DND-41 (cell line): ENCODE measurements around the gene FGF14.

ENCODE experiments used
- ATAC-seq: fragments of 200-7000 bp; cut with Tn5 transposase; 3 replicates; pipeline ENCODE4 v1.9.1; 2021; ENCODE audit warnings: low read depth; ENCODE audit not compliant: insufficient read depth
- DNase-seq: peaks from one replicate; pipeline ENCODE4 v3.0.0-alpha.2; 2020
- H2AFZ ChIP-seq: 2 replicates; pipeline ENCODE4 v1.6.0; 2012; ENCODE audit warnings: low read depth, low read length
- H3K27ac ChIP-seq: 2 replicates; pipeline ENCODE4 v1.5.1; 2012; ENCODE audit warnings: low read length, inconsistent platforms
- H3K27me3 ChIP-seq: fragments of 200-600 bp; sonication (generic); 2 replicates; pipeline ENCODE4 v1.6.0; 2012; ENCODE audit warnings: low read length, mild to moderate bottlenecking, inconsistent platforms; ENCODE audit not compliant: insufficient read depth, poor library complexity
- H3K36me3 ChIP-seq: 2 replicates; pipeline ENCODE4 v1.5.1; 2012; ENCODE audit warnings: low read length, inconsistent platforms; ENCODE audit not compliant: insufficient read depth
- H3K4me1 ChIP-seq: 2 replicates; pipeline ENCODE4 v1.5.1; 2012; ENCODE audit warnings: mild to moderate bottlenecking, low read length; ENCODE audit not compliant: insufficient read depth
- H3K4me2 ChIP-seq: 2 replicates; pipeline ENCODE4 v1.6.0; 2012; ENCODE audit warnings: mild to moderate bottlenecking, moderate library complexity, low read length, inconsistent platforms; ENCODE audit not compliant: insufficient read depth
- H3K4me3 ChIP-seq, 2 experiments: fragments of 200-600 bp in 1 of 2; shearing (Covaris generic) in 1 of 2; 2 replicates each; pipeline ENCODE4 v1.5.1; 2012 to 2016; ENCODE audit warnings: inconsistent platforms in 2 of 2, low read length in 2 of 2, mild to moderate bottlenecking in 2 of 2, low read depth in 1 of 2, moderate library complexity in 1 of 2
- H3K79me2 ChIP-seq: 2 replicates; pipeline ENCODE4 v1.6.0; 2012; ENCODE audit warnings: low read length, inconsistent platforms; ENCODE audit not compliant: insufficient read depth
- H3K9ac ChIP-seq: 2 replicates; pipeline ENCODE4 v1.6.0; 2012; ENCODE audit warnings: low read depth, mild to moderate bottlenecking, inconsistent platforms, low read length, moderate library complexity
- H3K9me3 ChIP-seq: 2 replicates; pipeline ENCODE4 v1.5.1; 2012; ENCODE audit warnings: low read length, moderate library complexity, mild to moderate bottlenecking, inconsistent platforms; ENCODE audit not compliant: insufficient read depth, severe bottlenecking
- H4K20me1 ChIP-seq: 2 replicates; pipeline ENCODE4 v1.6.0; 2012; ENCODE audit warnings: low read length; ENCODE audit not compliant: insufficient read depth
- EZH2 ChIP-seq: IDR thresholded peaks from 3 replicates; pipeline ENCODE4 v1.6.1; 2012; ENCODE audit warnings: borderline replicate concordance, low read depth, mild to moderate bottlenecking, moderate library complexity, low read length, inconsistent platforms; ENCODE audit not compliant: severe bottlenecking
- TF ChIP-seq, protein P1 (sequence below): IDR thresholded peaks from 2 replicates; pipeline ENCODE4 v1.5.1; 2012; ENCODE audit warnings: borderline replicate concordance, low read length, moderate library complexity, mild to moderate bottlenecking; ENCODE audit not compliant: poor library complexity, severe bottlenecking; ENCODE audit errors: extremely low read depth

Gene FGF14

DNA sequence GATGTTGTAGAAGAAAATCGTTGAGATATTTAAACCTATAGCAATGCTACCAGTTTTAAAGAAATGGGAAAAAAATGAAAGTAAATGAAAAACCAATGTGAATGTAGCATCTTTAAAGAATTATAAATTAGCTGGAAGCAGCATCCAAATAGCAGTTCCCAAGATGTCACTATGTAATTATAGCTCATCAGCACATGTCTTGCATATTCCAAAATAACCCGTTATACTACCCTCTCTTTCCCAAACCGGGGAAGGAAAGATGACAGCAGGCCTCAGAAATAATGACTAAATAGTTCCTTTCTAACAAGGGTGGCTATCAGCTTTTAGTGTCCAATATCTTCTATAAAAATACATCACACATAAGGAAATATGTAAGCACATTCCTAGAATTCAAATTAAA lies 140.5 kb downstream of the FGF14 start:
- ATAC-seq (no peak), DNase-seq (no peak)
- Histone ChIP-seq H3K4me3 (no peak overlapping the region), H3K4me2 (no peak overlapping the region), H4K20me1 (no peaks in the 10 kb centered on the region), H2AFZ (no peak overlapping the region), H3K4me1 (no peaks in the 10 kb centered on the region), H3K27ac (no peak overlapping the region), H3K9me3 (no peaks in the 10 kb centered on the region), H3K36me3 (no peaks in the 10 kb centered on the region), H3K79me2 (no peaks in the 10 kb centered on the region), H3K27me3 (peaks cover 10% of the 10 kb centered on the region), H3K9ac (no peak overlapping the region)
- no peak for TF ChIP-seq EZH2
- TF ChIP-seq, protein P1, sequence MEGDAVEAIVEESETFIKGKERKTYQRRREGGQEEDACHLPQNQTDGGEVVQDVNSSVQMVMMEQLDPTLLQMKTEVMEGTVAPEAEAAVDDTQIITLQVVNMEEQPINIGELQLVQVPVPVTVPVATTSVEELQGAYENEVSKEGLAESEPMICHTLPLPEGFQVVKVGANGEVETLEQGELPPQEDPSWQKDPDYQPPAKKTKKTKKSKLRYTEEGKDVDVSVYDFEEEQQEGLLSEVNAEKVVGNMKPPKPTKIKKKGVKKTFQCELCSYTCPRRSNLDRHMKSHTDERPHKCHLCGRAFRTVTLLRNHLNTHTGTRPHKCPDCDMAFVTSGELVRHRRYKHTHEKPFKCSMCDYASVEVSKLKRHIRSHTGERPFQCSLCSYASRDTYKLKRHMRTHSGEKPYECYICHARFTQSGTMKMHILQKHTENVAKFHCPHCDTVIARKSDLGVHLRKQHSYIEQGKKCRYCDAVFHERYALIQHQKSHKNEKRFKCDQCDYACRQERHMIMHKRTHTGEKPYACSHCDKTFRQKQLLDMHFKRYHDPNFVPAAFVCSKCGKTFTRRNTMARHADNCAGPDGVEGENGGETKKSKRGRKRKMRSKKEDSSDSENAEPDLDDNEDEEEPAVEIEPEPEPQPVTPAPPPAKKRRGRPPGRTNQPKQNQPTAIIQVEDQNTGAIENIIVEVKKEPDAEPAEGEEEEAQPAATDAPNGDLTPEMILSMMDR, result no peak

GRCh38 chr13:102260256-102260655 lies 141.6 kb downstream of the FGF14 start:
- Histone ChIP-seq H3K4me3 (no peak overlapping the region), H3K27me3 (peaks cover 7% of the 10 kb centered on the region), H3K9ac (no peak overlapping the region), H3K4me2 (no peak overlapping the region), H3K4me1 (no peaks in the 10 kb centered on the region), H3K79me2 (no peaks in the 10 kb centered on the region), H4K20me1 (no peaks in the 10 kb centered on the region), H3K9me3 (no peaks in the 10 kb centered on the region), H3K36me3 (no peaks in the 10 kb centered on the region), H2AFZ (no peak overlapping the region), H3K27ac (no peak overlapping the region)
- no peak for TF ChIP-seq EZH2
- TF ChIP-seq, protein P1, result no peak
- no peak for ATAC-seq
- DNase-seq, result no peak

DNA sequence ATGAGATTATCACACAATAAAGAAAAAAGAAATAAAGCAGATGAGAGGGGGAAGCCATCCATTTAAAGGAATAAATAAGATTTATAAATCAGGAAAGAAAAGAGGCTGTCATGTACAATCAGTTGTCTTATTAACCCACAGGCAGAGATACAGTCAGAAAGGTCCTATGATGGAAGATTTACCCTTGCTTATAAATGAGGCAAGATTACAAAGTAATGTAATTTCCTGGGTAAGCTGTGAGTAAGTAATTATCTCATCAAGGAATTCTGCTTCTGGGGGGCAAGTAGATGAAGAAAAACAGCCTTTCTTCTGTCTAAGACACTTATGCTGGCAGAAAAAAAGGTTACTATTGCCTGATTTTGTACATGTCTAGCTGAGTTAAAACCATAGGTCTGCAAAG lies 146.4 kb downstream of the FGF14 start:
- H3K27me3 ChIP-seq, result no peaks in the 10 kb centered on the region
- no peak overlapping the region for H3K4me2 ChIP-seq
- no peaks in the 10 kb centered on the region for H3K9me3 ChIP-seq
- H3K36me3 ChIP-seq, result no peaks in the 10 kb centered on the region
- no peak overlapping the region for H2AFZ ChIP-seq
- TF ChIP-seq, protein P1, result no peak
- no peak for TF ChIP-seq EZH2
- DNase-seq (no peak), ATAC-seq (no peak)
- H3K27ac ChIP-seq, result no peak overlapping the region
- H3K4me1 ChIP-seq, result no peaks in the 10 kb centered on the region
- H3K9ac ChIP-seq, result no peak overlapping the region
- no peaks in the 10 kb centered on the region for H4K20me1 ChIP-seq
- no peaks in the 10 kb centered on the region for H3K79me2 ChIP-seq
- H3K4me3 ChIP-seq, result no peak overlapping the region

DNA sequence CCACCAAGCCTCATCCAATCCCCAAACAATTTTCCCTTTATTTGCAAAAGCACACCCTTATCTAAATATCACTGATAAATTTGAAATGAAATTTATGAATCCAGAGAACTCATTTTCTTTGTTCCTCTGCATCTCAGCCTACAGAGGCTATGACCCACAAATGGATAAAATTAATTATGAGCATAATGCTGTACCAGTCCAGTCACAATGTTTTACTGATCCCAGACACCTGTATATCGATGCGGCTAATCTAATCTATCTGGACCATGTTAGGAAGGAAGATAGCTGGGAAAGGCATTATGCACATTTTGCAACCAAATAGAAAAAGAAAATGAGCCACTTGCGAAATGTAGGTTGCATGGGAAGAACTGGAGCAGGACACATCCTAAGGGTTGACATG lies 150.0 kb downstream of the FGF14 start:
- Histone ChIP-seq H3K27me3 (no peaks in the 10 kb centered on the region), H3K9ac (no peak overlapping the region), H3K4me3 (no peak overlapping the region), H3K9me3 (no peaks in the 10 kb centered on the region), H3K4me2 (no peak overlapping the region), H3K27ac (no peak overlapping the region), H3K4me1 (no peaks in the 10 kb centered on the region), H4K20me1 (no peaks in the 10 kb centered on the region), H3K79me2 (no peaks in the 10 kb centered on the region), H3K36me3 (no peaks in the 10 kb centered on the region), H2AFZ (no peak overlapping the region)
- no peak for TF ChIP-seq EZH2
- TF ChIP-seq, protein P1, result no peak
- ATAC-seq, result no peak
- no peak for DNase-seq
